SK-N-SH (cell line): Measurements from ENCODE around the gene MCM10. TPM values are rescaled to one million over a fixed set of nuclear protein-coding genes. Genes with fewer than 3 reads are reported as not detected.

Experiments
- CTCF ChIA-PET: fragments of 300-600, 350-600 bp; formaldehyde crosslinking; extraction: SDS; loops from one replicate; lab custom pipeline; 2021; lab: Yijun Ruan, JAX
- POLR2A ChIA-PET: fragments of 350-600 bp; sonication (Branson Sonifier 250); formaldehyde crosslinking; extraction: SDS; loops from one replicate; lab custom pipeline; 2020; ENCODE audit warnings: antibody characterized with exemption, inconsistent platforms; lab: Yijun Ruan, JAX
- DNase-seq: peaks from one replicate; pipeline ENCODE4 v3.0.0; 2012
- H2AFZ ChIP-seq: fragments of 200-600 bp; sonication (generic); 2 replicates; pipeline ENCODE4 v1.8.1; 2016; ENCODE audit warnings: antibody characterized with exemption, mild to moderate bottlenecking, low read depth
- H3F3A ChIP-seq: fragments of 200-600 bp; sonication (generic); replicated peaks from 2 replicates; pipeline ENCODE3; 2016; ENCODE audit warnings: antibody characterized with exemption, mild to moderate bottlenecking; ENCODE audit not compliant: insufficient read depth
- H3K27ac ChIP-seq, 2 experiments: fragments of 200-500 bp in 1 of 2; fragments of 200-600 bp in 1 of 2; sonication (Bioruptor generic) in 1 of 2; sonication (generic), shearing (Covaris generic) in 1 of 2; 2 replicates each; pipeline versions ENCODE4 v1.5.1 to v1.6.1; 2014 to 2016; ENCODE audit warnings: low read depth in 2 of 2, inconsistent platforms in 1 of 2, low read length in 1 of 2, mild to moderate bottlenecking in 1 of 2, mixed read lengths in 1 of 2
- H3K27me3 ChIP-seq: fragments of 200-600 bp; sonication (generic), shearing (Covaris generic); 2 replicates; pipeline ENCODE4 v1.6.1; 2016; ENCODE audit warnings: mixed run types; ENCODE audit not compliant: insufficient read depth
- H3K36me3 ChIP-seq, 2 experiments: fragments of 200-500 bp in 1 of 2; fragments of 200-600 bp in 1 of 2; sonication (Bioruptor generic) in 1 of 2; sonication (generic) in 1 of 2; replicated peaks in 1 of 2; 2 replicates each; pipeline versions ENCODE3 to v1.5.1; 2014 to 2016; ENCODE audit warnings: low read length in 1 of 2, mild to moderate bottlenecking in 1 of 2; ENCODE audit not compliant: insufficient read depth in 2 of 2, control insufficient read depth in 1 of 2
- H3K4me1 ChIP-seq, 2 experiments: fragments of 200-500 bp in 1 of 2; fragments of 200-600 bp in 1 of 2; sonication (Bioruptor generic) in 1 of 2; sonication (generic), shearing (Covaris generic) in 1 of 2; 2 replicates each; pipeline versions ENCODE4 v1.5.1 to v1.6.1; 2014 to 2016; ENCODE audit warnings: low read depth in 1 of 2, low read length in 1 of 2, mixed run types in 1 of 2; ENCODE audit not compliant: insufficient read depth in 2 of 2, control insufficient read depth in 1 of 2
- H3K4me2 ChIP-seq: fragments of 200-600 bp; sonication (generic), shearing (Covaris generic); 2 replicates; pipeline ENCODE4 v1.6.1; 2017; ENCODE audit warnings: mixed run types
- H3K4me3 ChIP-seq, 2 experiments: fragments of 200-500 bp in 1 of 2; fragments of 200-600 bp in 1 of 2; sonication (Bioruptor generic) in 1 of 2; sonication (generic), shearing (Covaris generic) in 1 of 2; 2 replicates each; pipeline versions ENCODE4 v1.5.1 to v1.8.1; 2014 to 2016; ENCODE audit warnings: low read depth in 2 of 2, inconsistent platforms in 1 of 2, low read length in 1 of 2, mild to moderate bottlenecking in 1 of 2, mixed read lengths in 1 of 2, moderate library complexity in 1 of 2
- H3K79me2 ChIP-seq: fragments of 200-600 bp; sonication (generic); 2 replicates; pipeline ENCODE4 v1.8.1; 2017; ENCODE audit warnings: mild to moderate bottlenecking; ENCODE audit not compliant: insufficient read depth
- H3K9ac ChIP-seq: fragments of 200-600 bp; sonication (generic); 2 replicates; pipeline ENCODE4 v1.6.1; 2017; ENCODE audit warnings: mixed run types
- H3K9me2 ChIP-seq: fragments of 200-600 bp; sonication (generic); 2 replicates; pipeline ENCODE4 v1.6.1; 2017; ENCODE audit warnings: mixed run types
- H3K9me3 ChIP-seq: fragments of 200-600 bp; sonication (generic); 2 replicates; pipeline ENCODE4 v1.6.1; 2017; ENCODE audit warnings: mixed run types, mild to moderate bottlenecking, moderate library complexity
- H4K20me1 ChIP-seq: fragments of 200-600 bp; sonication (generic); 2 replicates; pipeline ENCODE4 v1.6.1; 2017; ENCODE audit warnings: mild to moderate bottlenecking, mixed run types; ENCODE audit not compliant: insufficient read depth
- CHD2 ChIP-seq: fragments of 150-350 bp; IDR thresholded peaks from 2 replicates; pipeline ENCODE4 v1.6.1; 2018; ENCODE audit warnings: low read length; ENCODE audit not compliant: partially characterized antibody
- CTCF ChIP-seq: fragments of 200-600 bp; sonication (generic); IDR thresholded peaks from 2 replicates; pipeline ENCODE4 v1.6.1; 2017; ENCODE audit warnings: antibody characterized with exemption, mild to moderate bottlenecking, moderate library complexity
- ELF1 ChIP-seq: IDR thresholded peaks from 2 replicates; pipeline ENCODE4 v1.4.0; 2012
- EP300 ChIP-seq, 2 experiments: IDR thresholded peaks; 2 replicates each; pipeline versions ENCODE4 v1.4.0 to v1.6.1; 2012; ENCODE audit warnings: borderline replicate concordance in 1 of 2, low read depth in 1 of 2, low read length in 1 of 2
- EZH2phosphoT487 ChIP-seq: fragments of 200-600 bp; sonication (generic); IDR thresholded peaks from 2 replicates; pipeline ENCODE4 v1.6.1; 2017; ENCODE audit warnings: low read depth, mixed run types, mild to moderate bottlenecking, antibody characterized with exemption, moderate library complexity, borderline replicate concordance
- FOXM1 ChIP-seq: IDR thresholded peaks from 2 replicates; pipeline ENCODE4 v1.4.0; 2012; ENCODE audit warnings: low read depth, mild to moderate bottlenecking
- GABPA ChIP-seq: IDR thresholded peaks from 2 replicates; pipeline ENCODE4 v1.4.0; 2012; ENCODE audit warnings: low read depth, mild to moderate bottlenecking
- GATA2 ChIP-seq: sonication (generic); formaldehyde crosslinking; IDR thresholded peaks from 2 replicates; pipeline ENCODE4 v1.5.0; 2020; ENCODE audit warnings: mild to moderate bottlenecking, missing genetic modification reagents
- IRF3 ChIP-seq: fragments of 150-350 bp; IDR thresholded peaks from 2 replicates; pipeline ENCODE4 v1.6.1; 2016; ENCODE audit warnings: mild to moderate bottlenecking, low read depth, low read length
- MAX ChIP-seq: IDR thresholded peaks from 2 replicates; pipeline ENCODE4 v1.4.0; 2012; ENCODE audit warnings: low read depth
- NFIC ChIP-seq: IDR thresholded peaks from 2 replicates; pipeline ENCODE4 v1.4.0; 2012; ENCODE audit warnings: borderline replicate concordance
- NRF1 ChIP-seq: IDR thresholded peaks from 2 replicates; pipeline ENCODE4 v1.6.1; 2012; ENCODE audit warnings: low read depth, mild to moderate bottlenecking, low read length
- POLR2AphosphoS5 ChIP-seq: IDR thresholded peaks from 2 replicates; pipeline ENCODE4 v1.6.1; 2012; ENCODE audit warnings: low read depth, low read length
- RAD21 ChIP-seq: IDR thresholded peaks from 2 replicates; pipeline ENCODE4 v1.6.1; 2012; ENCODE audit warnings: mild to moderate bottlenecking, low read length
- RCOR1 ChIP-seq: fragments of 150-350 bp; IDR thresholded peaks from 2 replicates; pipeline ENCODE4 v1.6.1; 2017; ENCODE audit warnings: antibody characterized with exemption, low read length
- RFX5 ChIP-seq: IDR thresholded peaks from 2 replicates; pipeline ENCODE4 v1.6.1; 2012; ENCODE audit warnings: mild to moderate bottlenecking, improper control_type of control experiment, low read length
- RXRA ChIP-seq: IDR thresholded peaks from 2 replicates; pipeline ENCODE4 v1.4.0; 2012; ENCODE audit warnings: low read depth, mild to moderate bottlenecking, borderline replicate concordance
- SIN3A ChIP-seq: IDR thresholded peaks from 2 replicates; pipeline ENCODE4 v1.6.1; 2012; ENCODE audit warnings: low read depth, mild to moderate bottlenecking, low read length, moderate library complexity, borderline replicate concordance
- TAF1 ChIP-seq: IDR thresholded peaks from 2 replicates; pipeline ENCODE4 v1.6.1; 2012; ENCODE audit warnings: low read depth, mild to moderate bottlenecking, low read length, moderate library complexity, borderline replicate concordance
- TCF12 ChIP-seq: IDR thresholded peaks from 2 replicates; pipeline ENCODE4 v1.4.0; 2012
- TEAD4 ChIP-seq: IDR thresholded peaks from 2 replicates; pipeline ENCODE4 v1.4.0; 2012; ENCODE audit warnings: mild to moderate bottlenecking, borderline replicate concordance; ENCODE audit not compliant: insufficient read depth
- ZBTB33 ChIP-seq: IDR thresholded peaks from 2 replicates; pipeline ENCODE4 v1.4.0; 2012; ENCODE audit warnings: low read depth, borderline replicate concordance
- WGBS: methylation state at CpG from one replicate; pipeline ENCODE4 v1.1.6; 2017; ENCODE audit warnings: low lambda C conversion rate; 5-methylcytosine and 5-hydroxymethylcytosine counted together
- polyA plus RNA-seq, 3 experiments: library from polyadenylated mRNA; depleted of rRNA; stranded (reverse); fragments of >200 nt; gene quantifications; 2 replicates each; pipeline ENCODE4 v1.2.3, GENCODE V29; 2012

The MCM10 gene
- polyA plus RNA-seq, 1 of the 3 experiments (the other 2 are of a cell fraction), result 5.1 TPM

DNA sequence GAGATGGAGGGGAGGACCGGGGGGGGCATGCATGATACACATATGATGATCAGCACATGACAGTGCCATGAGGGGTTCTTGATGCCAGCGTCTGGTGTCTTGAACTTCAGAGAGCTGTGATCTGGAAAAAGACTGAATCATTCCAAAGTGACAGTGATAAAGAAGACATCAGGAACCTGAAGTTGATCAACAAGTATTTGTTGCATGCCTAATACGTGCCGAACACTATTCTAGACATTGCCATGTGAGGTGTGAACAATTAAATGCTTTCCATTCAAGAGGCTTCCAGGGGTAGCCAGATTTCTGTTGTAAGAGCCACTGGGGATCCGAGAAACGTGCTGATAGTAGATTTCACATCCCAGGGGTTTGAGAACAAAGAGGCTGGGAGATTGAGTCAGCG is 6.2 kb downstream of the MCM10 start:
- POLR2A ChIA-PET, result no interaction called here
- H3F3A ChIP-seq, result no peaks in the 10 kb centered on the region
- H3K9me2 ChIP-seq, result no peaks in the 10 kb centered on the region
- no peak for DNase-seq
- H4K20me1 ChIP-seq, result no peaks in the 10 kb centered on the region
- H3K9ac ChIP-seq, result no peak overlapping the region
- CTCF ChIA-PET, result interaction anchor here (1.9 kb wide), 1 partner anchor 135 kb away, joined by 7 read pairs; no protein-coding TSS in a partner anchor
- no peak overlapping the region for H3K4me2 ChIP-seq
- peaks cover 41% of the 10 kb centered on the region; the same call in 1 of the 2 replicates for H3K79me2 ChIP-seq
- H3K36me3 ChIP-seq, result peaks cover 4 to 13% of the 10 kb centered on the region in 2 experiments
- no peak overlapping the region for H3K4me3 ChIP-seq
- no peak overlapping the region for H2AFZ ChIP-seq
- no peaks in the 10 kb centered on the region; a peak in 1 of 4 replicates for H3K4me1 ChIP-seq
- H3K9me3 ChIP-seq, result no peaks in the 10 kb centered on the region
- H3K27ac ChIP-seq, result no peak overlapping the region
- TF ChIP-seq EZH2phosphoT487 (no peak), GATA2 (CRISPR knock-in tag) (no peak), ELF1 (no peak), POLR2AphosphoS5 (no peak), RFX5 (no peak), IRF3 (no peak), GABPA (no peak), EP300 (IDR thresholded peaks at IDR 0.05; ENCODE audit: borderline replicate concordance in 1 of 2, low read depth in 1 of 2, low read length in 1 of 2) (no peak), NFIC (no peak)
- TF ChIP-seq, all 33 proteins: peak for 0
- 80% methylated on average over 7 of the region's 7 CpGs for WGBS
- no peaks in the 10 kb centered on the region for H3K27me3 ChIP-seq

- H3K9ac ChIP-seq, result no peak overlapping the region
- peaks cover 28% of the 10 kb centered on the region; the same call in 1 of the 2 replicates for H3K79me2 ChIP-seq
- H3K9me2 ChIP-seq, result no peaks in the 10 kb centered on the region
- no peaks in the 10 kb centered on the region for H3F3A ChIP-seq
- no peak overlapping the region for H2AFZ ChIP-seq
- no peak overlapping the region for H3K4me3 ChIP-seq
- no peak overlapping the region for H3K27ac ChIP-seq
- DNase-seq, result no peak
- WGBS, result 97% methylated on average over 6 of the region's 6 CpGs
- CTCF ChIA-PET, result interaction anchor here (1.9 kb wide), 1 partner anchor 134 kb away, joined by 7 read pairs; no protein-coding TSS in a partner anchor
- no peak overlapping the region for H3K4me2 ChIP-seq
- POLR2A ChIA-PET, result no interaction called here
- H4K20me1 ChIP-seq, result no peaks in the 10 kb centered on the region
- no peaks in the 10 kb centered on the region for H3K27me3 ChIP-seq
- no peaks in the 10 kb centered on the region for H3K9me3 ChIP-seq
- H3K4me1 ChIP-seq, result no peaks in the 10 kb centered on the region
- peaks cover 5 to 18% of the 10 kb centered on the region in 2 experiments for H3K36me3 ChIP-seq
- TF ChIP-seq TAF1 (no peak), NFIC (no peak), SIN3A (no peak), POLR2AphosphoS5 (no peak), ZBTB33 (no peak), CTCF (no peak), MAX (no peak), RAD21 (no peak), RXRA (no peak), NRF1 (no peak), GABPA (no peak), TCF12 (no peak), GATA2 (CRISPR knock-in tag) (no peak), RCOR1 (no peak), ELF1 (no peak), TEAD4 (no peak), CHD2 (no peak), FOXM1 (no peak)
Measured at GRCh38 chr10:13168781-13169180, 7.4 kb downstream of the MCM10 start.
